Peyer's patch (tissue), 4 donors: ENCODE data around the gene ENPP7. TPM values are rescaled to one million over a fixed set of nuclear protein-coding genes. Genes with fewer than 3 reads are reported as not detected.

Experiments
- DNase-seq, 3 donors: peaks; one replicate each; pipeline ENCODE4 v3.0.0-alpha.2; 2017 to 2019
- H3K27ac ChIP-seq, 4 donors: fragments of 200-600 bp; sonication (generic); one replicate each; pipeline ENCODE4 v1.5.1; 2016 to 2019
- H3K27me3 ChIP-seq, 2 donors: fragments of 200-600 bp; sonication (generic); one replicate each; pipeline ENCODE4 v1.5.1; 2019
- H3K36me3 ChIP-seq, 3 donors: fragments of 200-600 bp; sonication (generic); one replicate each; pipeline ENCODE4 v1.5.1; 2016 to 2019
- H3K4me1 ChIP-seq, 4 donors: fragments of 200-600 bp; sonication (generic); one replicate each; pipeline ENCODE4 v1.5.1; 2016 to 2019
- H3K4me3 ChIP-seq, 4 donors: fragments of 200-600 bp; sonication (generic); 1 replicate in 3 of 4; 2 replicates in 1 of 4; pipeline ENCODE4 v1.5.1; 2016 to 2019; ENCODE audit warnings: mild to moderate bottlenecking in 1 of 4
- H3K9me3 ChIP-seq, 4 donors: fragments of 200-600 bp; sonication (generic); one replicate each; pipeline ENCODE4 v1.5.1; 2016 to 2019; ENCODE audit warnings: mild to moderate bottlenecking in 1 of 4
- CTCF ChIP-seq, 6 experiments: fragments of 450-650 bp in 4 of 6; fragments of 200-600 bp in 2 of 6; sonication (generic) in 1 of 6; IDR thresholded peaks; one replicate each; pipeline ENCODE4 v1.5.1; 2017 to 2019; ENCODE audit warnings: antibody characterized with exemption in 6 of 6, mild to moderate bottlenecking in 3 of 6, moderate library complexity in 1 of 6
- POLR2A ChIP-seq, 2 donors: fragments of 450-650 bp; IDR thresholded peaks; one replicate each; pipeline ENCODE4 v1.5.1; 2017; ENCODE audit warnings: antibody characterized with exemption in 2 of 2, mild to moderate bottlenecking in 2 of 2, moderate library complexity in 2 of 2
- total RNA-seq, 4 donors: library from RNA; depleted of rRNA; stranded (reverse); fragments of >200 nt; gene quantifications; one replicate each; pipeline ENCODE4 v1.1.0, GENCODE V29; 2016

Gene ENPP7
- total RNA-seq, 4 donors from 2014 or later: 17.2 to 27.3 (median 22.5) TPM; not detected in 1

GRCh38 chr17:79741401-79741750 lies 10.6 kb downstream of the ENPP7 start:
- H3K36me3 ChIP-seq: no peaks in the 10 kb centered on the region
- H3K9me3 ChIP-seq: no peaks in the 10 kb centered on the region
- H3K27ac ChIP-seq: no peak overlapping the region
- DNase-seq: no peak
- peaks cover 0 to 14% (median 6%) of the 10 kb centered on the region in 4 donors for H3K4me1 ChIP-seq
- no peak for TF ChIP-seq CTCF (IDR thresholded peaks at IDR 0.05)
- TF ChIP-seq POLR2A (IDR thresholded peaks at IDR 0.05): no peak
- peaks cover 0 to 1% of the 10 kb centered on the region in 2 donors for H3K27me3 ChIP-seq
- H3K4me3 ChIP-seq: no peak overlapping the region

- H3K27me3 ChIP-seq: peaks cover 0 to 7% of the 10 kb centered on the region in 2 donors
- H3K27ac ChIP-seq: no peak overlapping the region
- H3K4me1 ChIP-seq: peaks cover 0 to 14% (median 6%) of the 10 kb centered on the region in 4 donors
- H3K4me3 ChIP-seq: peak overlapping the region in 2 of 4 donors; percentile 1 to 30
- DNase-seq: peak; percentile 56 to 88 (median 86)
- H3K9me3 ChIP-seq: no peaks in the 10 kb centered on the region
- no peaks in the 10 kb centered on the region for H3K36me3 ChIP-seq
- peak; percentile 58 to 97 (median 85) for TF ChIP-seq CTCF (IDR thresholded peaks at IDR 0.05)
- TF ChIP-seq POLR2A (IDR thresholded peaks at IDR 0.05): no peak
These were observed 11.2 kb downstream of the ENPP7 start for GRCh38 chr17:79741751-79742588.

GRCh38 chr17:79742589-79742918 lies 11.8 kb downstream of the ENPP7 start:
- H3K27me3 ChIP-seq: peaks cover 0 to 13% of the 10 kb centered on the region in 2 donors
- H3K9me3 ChIP-seq: no peaks in the 10 kb centered on the region
- DNase-seq: no peak
- H3K36me3 ChIP-seq: no peaks in the 10 kb centered on the region
- peaks cover 0 to 17% (median 6%) of the 10 kb centered on the region in 4 donors for H3K4me1 ChIP-seq
- no peak overlapping the region for H3K27ac ChIP-seq
- TF ChIP-seq CTCF (IDR thresholded peaks at IDR 0.05) (no peak), POLR2A (IDR thresholded peaks at IDR 0.05) (no peak)
- H3K4me3 ChIP-seq: no peak overlapping the region

GRCh38 chr17:79742951-79743476 lies 12.3 kb downstream of the ENPP7 start:
- Histone ChIP-seq H3K4me1 (peaks cover 0 to 21% (median 6%) of the 10 kb centered on the region in 4 donors), H3K36me3 (no peaks in the 10 kb centered on the region), H3K27me3 (peaks cover 0 to 18% of the 10 kb centered on the region in 2 donors), H3K9me3 (no peaks in the 10 kb centered on the region), H3K4me3 (no peak overlapping the region), H3K27ac (no peak overlapping the region)
- TF ChIP-seq POLR2A (IDR thresholded peaks at IDR 0.05): no peak
- no peak for TF ChIP-seq CTCF (IDR thresholded peaks at IDR 0.05)
- no peak for DNase-seq

- Histone ChIP-seq H3K27me3 (peaks cover 0 to 24% of the 10 kb centered on the region in 2 donors), H3K9me3 (no peaks in the 10 kb centered on the region), H3K27ac (no peak overlapping the region), H3K4me1 (peaks cover 0 to 27% (median 6%) of the 10 kb centered on the region in 4 donors), H3K4me3 (no peak overlapping the region), H3K36me3 (no peaks in the 10 kb centered on the region)
- DNase-seq: no peak
- TF ChIP-seq POLR2A (IDR thresholded peaks at IDR 0.05) (no peak), CTCF (IDR thresholded peaks at IDR 0.05) (no peak)
These were observed 12.9 kb downstream of the ENPP7 start for GRCh38 chr17:79743614-79744013.
